ENCODE data around the gene PRPH.
"Not testable (repeated sequence)": the region's sequence is repeated elsewhere in the genome, so short reads cannot be mapped to it uniquely, and the experiment has no call there.

DNA sequence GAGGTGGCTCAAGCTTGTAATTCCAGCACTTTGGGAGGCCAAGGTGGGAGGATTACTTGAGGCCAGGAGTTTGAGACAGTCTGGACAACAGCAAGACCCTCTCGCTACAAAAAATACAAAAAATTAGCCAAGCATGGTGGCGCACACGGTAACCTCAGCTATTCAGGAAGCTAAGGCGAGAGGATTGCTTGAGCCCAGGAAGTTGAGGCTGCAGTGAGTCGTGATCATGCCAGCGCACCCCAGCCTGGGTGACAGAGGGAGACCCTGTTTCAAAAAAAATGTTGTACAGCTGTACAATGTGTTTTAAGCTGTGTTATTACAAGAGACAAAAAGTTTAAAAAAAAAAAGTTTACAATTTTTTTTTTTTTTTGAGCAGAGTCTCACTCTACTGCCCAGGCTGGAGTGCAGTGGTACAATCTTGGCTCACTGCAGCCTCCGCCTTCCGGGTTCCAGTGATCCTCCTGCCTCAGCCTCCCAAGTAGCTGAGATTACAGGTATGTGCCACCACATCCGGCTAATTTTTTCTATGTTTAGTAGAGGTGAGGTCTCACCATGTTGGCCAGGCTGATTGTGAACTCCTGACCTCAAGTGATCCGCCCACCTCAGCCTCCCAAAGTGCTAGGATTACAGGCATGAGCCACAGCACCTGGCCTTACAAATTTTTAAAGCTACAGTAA lies 37.3 kb upstream of the PRPH start:
- not testable (repeated sequence) for TF ChIP-seq ZNF565 (CRISPR knock-in tag; conservative IDR thresholded peaks at IDR 0.05; ENCODE audit: low read depth); ARNTL (CRISPR knock-in tag; IDR thresholded peaks at IDR 0.05; ENCODE audit: borderline replicate concordance, low read depth); SNAI2 (CRISPR knock-in tag; IDR thresholded peaks at IDR 0.05); RARB (CRISPR knock-in tag; IDR thresholded peaks at IDR 0.05); ZFP30 (CRISPR knock-in tag; IDR thresholded peaks at IDR 0.05)
- TF ChIP-seq, protein P1, sequence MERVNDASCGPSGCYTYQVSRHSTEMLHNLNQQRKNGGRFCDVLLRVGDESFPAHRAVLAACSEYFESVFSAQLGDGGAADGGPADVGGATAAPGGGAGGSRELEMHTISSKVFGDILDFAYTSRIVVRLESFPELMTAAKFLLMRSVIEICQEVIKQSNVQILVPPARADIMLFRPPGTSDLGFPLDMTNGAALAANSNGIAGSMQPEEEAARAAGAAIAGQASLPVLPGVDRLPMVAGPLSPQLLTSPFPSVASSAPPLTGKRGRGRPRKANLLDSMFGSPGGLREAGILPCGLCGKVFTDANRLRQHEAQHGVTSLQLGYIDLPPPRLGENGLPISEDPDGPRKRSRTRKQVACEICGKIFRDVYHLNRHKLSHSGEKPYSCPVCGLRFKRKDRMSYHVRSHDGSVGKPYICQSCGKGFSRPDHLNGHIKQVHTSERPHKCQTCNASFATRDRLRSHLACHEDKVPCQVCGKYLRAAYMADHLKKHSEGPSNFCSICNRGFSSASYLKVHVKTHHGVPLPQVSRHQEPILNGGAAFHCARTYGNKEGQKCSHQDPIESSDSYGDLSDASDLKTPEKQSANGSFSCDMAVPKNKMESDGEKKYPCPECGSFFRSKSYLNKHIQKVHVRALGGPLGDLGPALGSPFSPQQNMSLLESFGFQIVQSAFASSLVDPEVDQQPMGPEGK (CRISPR knock-in tag; IDR thresholded peaks at IDR 0.05; ENCODE audit: borderline replicate concordance) = not testable (repeated sequence)
- TF ChIP-seq, protein P2, sequence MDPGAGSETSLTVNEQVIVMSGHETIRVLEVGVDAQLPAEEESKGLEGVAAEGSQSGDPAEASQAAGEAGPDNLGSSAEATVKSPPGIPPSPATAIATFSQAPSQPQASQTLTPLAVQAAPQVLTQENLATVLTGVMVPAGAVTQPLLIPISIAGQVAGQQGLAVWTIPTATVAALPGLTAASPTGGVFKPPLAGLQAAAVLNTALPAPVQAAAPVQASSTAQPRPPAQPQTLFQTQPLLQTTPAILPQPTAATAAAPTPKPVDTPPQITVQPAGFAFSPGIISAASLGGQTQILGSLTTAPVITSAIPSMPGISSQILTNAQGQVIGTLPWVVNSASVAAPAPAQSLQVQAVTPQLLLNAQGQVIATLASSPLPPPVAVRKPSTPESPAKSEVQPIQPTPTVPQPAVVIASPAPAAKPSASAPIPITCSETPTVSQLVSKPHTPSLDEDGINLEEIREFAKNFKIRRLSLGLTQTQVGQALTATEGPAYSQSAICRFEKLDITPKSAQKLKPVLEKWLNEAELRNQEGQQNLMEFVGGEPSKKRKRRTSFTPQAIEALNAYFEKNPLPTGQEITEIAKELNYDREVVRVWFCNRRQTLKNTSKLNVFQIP (CRISPR knock-in tag; IDR thresholded peaks at IDR 0.05; ENCODE audit: borderline replicate concordance, low read depth) = not testable (repeated sequence)
- TF ChIP-seq, protein P3, sequence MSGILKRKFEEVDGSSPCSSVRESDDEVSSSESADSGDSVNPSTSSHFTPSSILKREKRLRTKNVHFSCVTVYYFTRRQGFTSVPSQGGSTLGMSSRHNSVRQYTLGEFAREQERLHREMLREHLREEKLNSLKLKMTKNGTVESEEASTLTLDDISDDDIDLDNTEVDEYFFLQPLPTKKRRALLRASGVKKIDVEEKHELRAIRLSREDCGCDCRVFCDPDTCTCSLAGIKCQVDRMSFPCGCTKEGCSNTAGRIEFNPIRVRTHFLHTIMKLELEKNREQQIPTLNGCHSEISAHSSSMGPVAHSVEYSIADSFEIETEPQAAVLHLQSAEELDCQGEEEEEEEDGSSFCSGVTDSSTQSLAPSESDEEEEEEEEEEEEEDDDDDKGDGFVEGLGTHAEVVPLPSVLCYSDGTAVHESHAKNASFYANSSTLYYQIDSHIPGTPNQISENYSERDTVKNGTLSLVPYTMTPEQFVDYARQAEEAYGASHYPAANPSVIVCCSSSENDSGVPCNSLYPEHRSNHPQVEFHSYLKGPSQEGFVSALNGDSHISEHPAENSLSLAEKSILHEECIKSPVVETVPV (CRISPR knock-in tag; IDR thresholded peaks at IDR 0.05) = not testable (repeated sequence)
